AG04450 (cell line): Measurements from ENCODE around the gene PTGIR. TPM values are rescaled to one million over a fixed set of nuclear protein-coding genes. Genes with fewer than 3 reads are reported as not detected.

ENCODE experiments used
- CTCF ChIA-PET: fragments of 300-600, 350-600 bp; formaldehyde crosslinking; extraction: SDS; loops from one replicate; lab custom pipeline; 2022; ENCODE audit warnings: antibody characterized with exemption, inconsistent platforms; lab: Charles Lee
- POLR2A ChIA-PET: fragments of 350-600 bp; formaldehyde crosslinking; extraction: SDS; loops from one replicate; lab custom pipeline; 2021; ENCODE audit warnings: antibody characterized with exemption, inconsistent platforms; lab: Yijun Ruan, JAX
- DNase-seq: peaks from one replicate; pipeline ENCODE4 v3.0.0-alpha.2; 2011; ENCODE audit warnings: low read depth, low spot score
- H3K27ac ChIP-seq: one replicate; pipeline ENCODE4 v1.5.1; 2012; ENCODE audit warnings: low read depth, low read length, control low read depth
- H3K27me3 ChIP-seq: one replicate; pipeline ENCODE4 v1.6.0; 2012; ENCODE audit warnings: low read length; ENCODE audit not compliant: control insufficient read depth, insufficient read depth
- H3K4me3 ChIP-seq: 2 replicates; pipeline ENCODE4 v1.5.1; 2011; ENCODE audit warnings: mild to moderate bottlenecking, low read depth, low read length, control low read depth
- H3K9me3 ChIP-seq: 2 replicates; pipeline ENCODE4 v1.5.1; 2012; ENCODE audit warnings: low read length; ENCODE audit not compliant: control insufficient read depth, insufficient read depth
- polyA plus RNA-seq: library from polyadenylated mRNA; depleted of rRNA; stranded (reverse); fragments of >200 nt; gene quantifications from 2 replicates; pipeline ENCODE4 v1.2.3, GENCODE V29; 2011
- TF ChIP-seq, protein P1 (sequence below): IDR thresholded peaks from 2 replicates; pipeline ENCODE4 v1.5.1; 2011; ENCODE audit warnings: low read depth, low read length, control low read depth, inconsistent platforms

The PTGIR gene
- polyA plus RNA-seq, 1 experiment = 2.4 TPM

DNA sequence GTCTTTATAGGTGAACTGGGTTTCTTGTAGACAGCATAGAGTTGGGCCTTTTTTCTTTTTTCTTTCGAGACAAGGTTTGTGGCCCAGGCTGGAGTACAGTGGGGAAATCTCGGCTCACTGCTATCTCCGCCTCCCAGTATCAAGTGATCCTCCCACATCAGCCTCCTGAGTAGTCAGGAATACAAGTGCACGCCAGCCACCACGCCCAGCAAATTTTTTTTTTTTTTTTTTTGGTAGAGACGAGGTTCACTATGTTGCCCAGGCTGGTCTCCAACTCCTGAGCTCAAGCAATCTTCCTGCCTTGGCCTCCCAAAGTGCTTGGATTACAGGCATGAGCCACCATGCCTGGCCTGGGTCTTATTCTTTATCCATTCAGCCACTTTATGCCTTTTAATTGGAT lies 28.9 kb downstream of the PTGIR start:
- TF ChIP-seq, protein P1, sequence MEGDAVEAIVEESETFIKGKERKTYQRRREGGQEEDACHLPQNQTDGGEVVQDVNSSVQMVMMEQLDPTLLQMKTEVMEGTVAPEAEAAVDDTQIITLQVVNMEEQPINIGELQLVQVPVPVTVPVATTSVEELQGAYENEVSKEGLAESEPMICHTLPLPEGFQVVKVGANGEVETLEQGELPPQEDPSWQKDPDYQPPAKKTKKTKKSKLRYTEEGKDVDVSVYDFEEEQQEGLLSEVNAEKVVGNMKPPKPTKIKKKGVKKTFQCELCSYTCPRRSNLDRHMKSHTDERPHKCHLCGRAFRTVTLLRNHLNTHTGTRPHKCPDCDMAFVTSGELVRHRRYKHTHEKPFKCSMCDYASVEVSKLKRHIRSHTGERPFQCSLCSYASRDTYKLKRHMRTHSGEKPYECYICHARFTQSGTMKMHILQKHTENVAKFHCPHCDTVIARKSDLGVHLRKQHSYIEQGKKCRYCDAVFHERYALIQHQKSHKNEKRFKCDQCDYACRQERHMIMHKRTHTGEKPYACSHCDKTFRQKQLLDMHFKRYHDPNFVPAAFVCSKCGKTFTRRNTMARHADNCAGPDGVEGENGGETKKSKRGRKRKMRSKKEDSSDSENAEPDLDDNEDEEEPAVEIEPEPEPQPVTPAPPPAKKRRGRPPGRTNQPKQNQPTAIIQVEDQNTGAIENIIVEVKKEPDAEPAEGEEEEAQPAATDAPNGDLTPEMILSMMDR = no peak
- POLR2A ChIA-PET = no interaction called here
- CTCF ChIA-PET = no interaction called here
- no peak overlapping the region for H3K4me3 ChIP-seq
- no peak overlapping the region for H3K27ac ChIP-seq
- H3K27me3 ChIP-seq = no peaks in the 10 kb centered on the region
- DNase-seq = no peak
- H3K9me3 ChIP-seq = peaks cover 8% of the 10 kb centered on the region; the same call in 1 of the 2 replicates

- TF ChIP-seq, protein P1 = no peak
- no peaks in the 10 kb centered on the region for H3K9me3 ChIP-seq
- no peak overlapping the region for H3K4me3 ChIP-seq
- POLR2A ChIA-PET = no interaction called here
- CTCF ChIA-PET = no interaction called here
- no peaks in the 10 kb centered on the region for H3K27me3 ChIP-seq
- H3K27ac ChIP-seq = no peak overlapping the region
- no peak for DNase-seq
Observed at GRCh38 chr19:46591870-46592269, 33.0 kb downstream of the PTGIR start.

- ChIA-PET POLR2A (no interaction called here), CTCF (interaction anchor here (1.7 kb wide), 1 partner anchor 48 kb away, joined by 4 read pairs; no protein-coding TSS in a partner anchor)
- DNase-seq = no peak
- H3K27ac ChIP-seq = no peak overlapping the region
- H3K4me3 ChIP-seq = no peak overlapping the region
- TF ChIP-seq, protein P1 = no peak
- no peaks in the 10 kb centered on the region for H3K27me3 ChIP-seq
- no peaks in the 10 kb centered on the region for H3K9me3 ChIP-seq
Observed at GRCh38 chr19:46591254-46591653, 33.6 kb downstream of the PTGIR start.

DNA sequence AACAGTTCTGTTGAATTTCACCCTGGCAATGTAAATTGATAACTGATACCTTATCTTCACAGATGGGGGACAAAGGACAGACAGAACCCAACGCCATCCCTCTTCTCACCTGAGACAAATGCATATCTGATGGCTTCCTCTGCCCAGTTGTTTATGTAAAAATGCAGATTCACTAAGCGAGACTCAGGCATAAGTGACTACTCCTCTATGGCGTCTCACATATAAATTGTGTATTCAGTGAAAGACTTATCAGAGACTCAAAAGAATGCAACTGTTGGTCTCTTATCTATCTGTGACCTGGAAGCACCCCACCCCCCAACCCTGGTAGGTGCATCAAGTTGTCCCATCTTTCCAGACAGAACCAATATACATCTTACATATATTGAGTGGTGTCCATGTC lies 37.0 kb downstream of the PTGIR start:
- no peak for DNase-seq
- H3K27ac ChIP-seq = no peak overlapping the region
- POLR2A ChIA-PET = no interaction called here
- TF ChIP-seq, protein P1 = no peak
- CTCF ChIA-PET = no interaction called here
- H3K9me3 ChIP-seq = no peaks in the 10 kb centered on the region
- no peak overlapping the region for H3K4me3 ChIP-seq
- H3K27me3 ChIP-seq = no peaks in the 10 kb centered on the region

DNA sequence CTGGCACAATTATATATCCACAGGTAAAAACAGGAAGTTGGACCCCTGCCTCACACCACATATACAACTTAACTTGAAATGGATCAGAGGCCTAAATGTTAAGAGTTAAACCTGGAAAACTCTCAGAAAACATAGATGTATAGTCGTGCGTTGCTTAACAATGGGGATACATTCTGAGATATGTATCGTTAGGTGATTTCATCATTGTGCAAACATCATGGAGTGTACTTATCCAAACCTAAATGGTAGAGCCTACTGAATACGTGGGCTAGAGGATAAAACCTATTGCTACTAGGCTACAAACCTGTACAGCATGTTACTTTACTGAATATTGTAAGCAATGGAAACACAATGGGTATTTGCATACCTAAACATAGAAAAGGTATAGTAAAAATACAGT lies 38.6 kb downstream of the PTGIR start:
- POLR2A ChIA-PET = no interaction called here
- H3K4me3 ChIP-seq = no peak overlapping the region
- CTCF ChIA-PET = no interaction called here
- H3K27ac ChIP-seq = no peak overlapping the region
- no peak for DNase-seq
- H3K27me3 ChIP-seq = no peaks in the 10 kb centered on the region
- no peaks in the 10 kb centered on the region for H3K9me3 ChIP-seq
- TF ChIP-seq, protein P1 = no peak
